Heart left ventricle (tissue), 16 donors: Measurements from ENCODE around the gene MARCHF10. TPM values are rescaled to one million over a fixed set of nuclear protein-coding genes. Genes with fewer than 3 reads are reported as not detected.

ENCODE experiments used
- ATAC-seq, 4 donors: fragments of 200-7000 bp; cut with Tn5 transposase; one replicate each; pipeline ENCODE4 v1.9.1; 2020 to 2022; ENCODE audit warnings: moderate library complexity in 4 of 4, mild to moderate bottlenecking in 3 of 4, moderate number of reproducible peaks in 1 of 4
- DNase-seq, 5 donors: peaks; one replicate each; pipeline ENCODE4 v3.0.0-alpha.2; 2020
- H3K27ac ChIP-seq, 12 donors: fragments of 200-600 bp; sonication (generic) in 4 of 12; one replicate each; pipeline versions ENCODE4 v1.5.0 to v1.8.0; 2016 to 2022; ENCODE audit warnings: mild to moderate bottlenecking in 2 of 12
- H3K27me3 ChIP-seq, 9 donors: fragments of 200-600 bp; sonication (generic) in 2 of 9; one replicate each; pipeline versions ENCODE4 v1.5.1 to v1.8.0; 2016 to 2022; ENCODE audit warnings: mild to moderate bottlenecking in 3 of 9
- H3K36me3 ChIP-seq, 9 donors: fragments of 200-600 bp; sonication (generic) in 2 of 9; one replicate each; pipeline versions ENCODE4 v1.5.0 to v1.8.0; 2018 to 2022; ENCODE audit warnings: mild to moderate bottlenecking in 2 of 9
- H3K4me1 ChIP-seq, 12 donors: fragments of 200-600 bp; sonication (generic) in 4 of 12; one replicate each; pipeline versions ENCODE4 v1.5.0 to v1.8.0; 2016 to 2022; ENCODE audit warnings: mild to moderate bottlenecking in 3 of 12
- H3K4me3 ChIP-seq, 12 donors: fragments of 200-600 bp; sonication (generic) in 4 of 12; one replicate each; pipeline versions ENCODE4 v1.5.0 to v1.8.0; 2017 to 2022; ENCODE audit warnings: mild to moderate bottlenecking in 9 of 12, moderate library complexity in 4 of 12
- H3K9me3 ChIP-seq, 12 donors: fragments of 200-600 bp; sonication (generic) in 4 of 12; one replicate each; pipeline versions ENCODE4 v1.5.0 to v1.8.0; 2016 to 2022; ENCODE audit warnings: mild to moderate bottlenecking in 1 of 12
- CTCF ChIP-seq, 12 donors: fragments of 200-600 bp; sonication (generic) in 4 of 12; IDR thresholded peaks; one replicate each; pipeline versions ENCODE4 v1.5.0 to v1.8.0; 2018 to 2022; ENCODE audit warnings: antibody characterized with exemption in 12 of 12, mild to moderate bottlenecking in 5 of 12
- POLR2A ChIP-seq, 2 donors: fragments of 450-650 bp; IDR thresholded peaks; one replicate each; pipeline ENCODE4 v1.6.1; 2017; ENCODE audit warnings: antibody characterized with exemption in 2 of 2, mild to moderate bottlenecking in 2 of 2, moderate library complexity in 2 of 2
- WGBS, 4 donors: extraction: QIAGEN DNeasy Blood & Tissue Kit in 2 of 4; methylation state at CpG; one replicate each; pipeline versions ENCODE4 v1.1.5 to v1.1.7; 2013 to 2018; 5-methylcytosine and 5-hydroxymethylcytosine counted together
- intact Hi-C, 10 donors: fragments of 100-400 bp; cut with DNase I; formaldehyde crosslinking; loops; one replicate each; pipeline versions ENCODE4 v1.11.1 to v1.14.2; 2022
- polyA plus RNA-seq, 2 donors: library from polyadenylated mRNA; stranded (reverse); fragments of 200-250 nt; gene quantifications; one replicate each; pipeline ENCODE4 v1.2.3, GENCODE V29; 2013
- total RNA-seq, 9 donors: library from RNA; depleted of rRNA in 2 of 9; stranded (reverse); fragments of >200 nt in 2 of 9; fragmentation: NEBNext Ultra II Directional in 3 of 9; extraction: Animal tissue kit (Norgen Biotek cat#: 25700) in 3 of 9; gene quantifications; one replicate each; pipeline versions ENCODE4 v1.1.0 to v1.2.4, GENCODE V29; 2016 to 2023
- donor health status: ischemic (EF 13 %, LVEDD 7.1; RV severe dilation, severe dysfunction).
- donor health status: healthy with polysubstance abuse.
- donor health status: DM: no; HTN: yes; CAD: no.
- donor health status: DM: no; HTN: no; CAD: no.
- donor health status: ischemic (EF 25% LVEDD 6.9; RV normal size, moderate dysfunction).
- donor health status: ischemic (EF 25% LVEDD 5.7; RV mildly dilated, moderate dysfunction).
- donor health status: healthy.
- donor health status: DM: yes; HTN: yes; CAD: no.
- donor health status: ischemic (EF 35%, LVEDD 5.7; RV mildly dilated, moderate dysfunction).
- donor health status: nonischemic (EF 11% LVEDD 7.7; RV severe dilation, severe dysfunction).
- donor health status: DM: yes; HTN: yes; CAD: no.
- donor health status: PGD.
- donor health status: ischemic (EF 29% LVEDD 5.4; RV normal size, mild dysfunction).
- donor health status: nonischemic (EF 23%, LVEDD 6.1; RV moderate dilation, normal function).

The MARCHF10 gene
- total and polyA plus RNA-seq, 11 donors: not detected

DNA sequence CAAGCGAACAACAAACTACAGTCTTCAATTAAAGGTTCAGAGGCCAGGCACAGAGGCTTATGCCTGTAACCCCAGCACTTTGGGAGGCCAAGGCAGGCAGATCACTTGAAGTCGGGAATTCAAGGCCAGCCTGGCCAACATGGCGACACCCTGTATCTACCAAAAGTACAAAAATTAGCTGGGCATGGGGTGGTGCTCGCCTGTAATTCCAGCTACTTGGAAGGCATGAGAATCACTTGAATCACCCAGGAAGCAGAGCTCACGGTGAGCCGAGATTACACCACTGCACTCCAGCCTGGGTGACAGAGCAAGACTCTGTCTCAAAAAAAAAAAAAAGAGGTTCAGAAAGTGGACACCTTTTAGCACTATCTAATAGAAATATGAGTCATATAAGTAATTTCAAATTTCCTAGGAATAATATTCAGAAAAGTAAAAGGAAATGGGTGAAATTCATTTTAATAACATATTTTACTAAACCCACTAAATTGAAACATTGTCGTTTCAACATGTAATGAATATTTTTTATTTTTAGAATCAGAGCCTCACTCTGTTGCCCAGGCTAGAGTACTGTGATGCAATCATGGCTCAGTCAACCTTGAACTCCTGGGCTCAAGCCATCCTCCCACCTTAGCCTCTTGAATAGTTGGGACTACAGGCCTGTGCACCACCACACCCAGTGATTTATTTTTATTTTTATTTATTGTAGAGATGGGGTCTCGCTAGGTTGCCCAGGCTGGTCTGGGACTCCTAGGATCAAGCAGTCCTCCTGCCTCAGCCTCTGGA, 15.2 kb upstream of the MARCHF10 start:
- intact Hi-C loops: no loop called here
- DNase-seq: no peak
- Histone ChIP-seq H3K27me3 (no peaks in the 10 kb centered on the region), H3K9me3 (no peaks in the 10 kb centered on the region), H3K36me3 (no peaks in the 10 kb centered on the region), H3K27ac (no peak overlapping the region), H3K4me1 (peaks cover 0 to 21% (median 10%) of the 10 kb centered on the region in 12 donors), H3K4me3 (no peak overlapping the region)
- no peak for ATAC-seq
- TF ChIP-seq CTCF (IDR thresholded peaks at IDR 0.05) (no peak), POLR2A (IDR thresholded peaks at IDR 0.05) (no peak)
- WGBS, 4 donors: 89 to 96% (median 94%) methylated on average over 8 of the region's 8 CpGs

DNA sequence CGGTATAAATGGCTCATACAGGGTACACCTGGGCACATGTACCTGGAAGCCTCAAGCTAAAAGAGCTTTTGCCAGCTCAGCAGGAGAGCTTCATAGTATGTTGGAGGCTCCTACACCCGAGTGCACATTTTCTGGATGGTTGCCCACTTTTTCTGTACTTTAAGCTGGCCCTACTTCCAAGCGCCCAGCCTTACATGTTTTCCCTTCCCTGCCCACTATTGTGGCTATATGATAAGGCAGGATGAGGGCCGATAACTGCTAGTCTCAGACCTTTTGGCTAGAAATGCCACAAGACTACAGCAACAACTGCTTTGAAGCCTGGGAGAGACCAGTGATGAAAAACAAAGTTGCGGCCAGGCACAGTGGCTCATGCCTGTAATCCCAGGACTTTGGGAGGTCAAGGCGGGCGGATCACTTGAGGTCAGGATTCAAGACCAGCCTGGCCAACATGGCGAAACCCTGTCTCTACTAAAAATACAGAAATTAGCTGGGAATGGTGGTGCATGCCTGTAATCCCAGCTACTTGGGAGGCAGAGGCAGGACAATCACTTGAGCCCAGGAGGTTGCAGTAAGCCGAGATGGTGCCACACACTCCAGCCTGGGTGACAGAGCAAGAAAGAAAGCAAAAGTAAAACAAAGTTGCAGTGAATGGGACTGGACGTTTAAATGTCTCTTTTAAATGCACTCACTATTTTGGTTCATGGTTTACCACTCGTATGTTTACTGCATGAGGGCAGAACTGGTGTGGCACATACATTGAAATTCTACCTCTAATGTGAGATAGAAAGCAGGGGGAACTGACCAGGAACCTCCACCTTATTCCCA, 14.2 kb upstream of the MARCHF10 start:
- no peak for DNase-seq
- H3K36me3 ChIP-seq: no peaks in the 10 kb centered on the region

DNA sequence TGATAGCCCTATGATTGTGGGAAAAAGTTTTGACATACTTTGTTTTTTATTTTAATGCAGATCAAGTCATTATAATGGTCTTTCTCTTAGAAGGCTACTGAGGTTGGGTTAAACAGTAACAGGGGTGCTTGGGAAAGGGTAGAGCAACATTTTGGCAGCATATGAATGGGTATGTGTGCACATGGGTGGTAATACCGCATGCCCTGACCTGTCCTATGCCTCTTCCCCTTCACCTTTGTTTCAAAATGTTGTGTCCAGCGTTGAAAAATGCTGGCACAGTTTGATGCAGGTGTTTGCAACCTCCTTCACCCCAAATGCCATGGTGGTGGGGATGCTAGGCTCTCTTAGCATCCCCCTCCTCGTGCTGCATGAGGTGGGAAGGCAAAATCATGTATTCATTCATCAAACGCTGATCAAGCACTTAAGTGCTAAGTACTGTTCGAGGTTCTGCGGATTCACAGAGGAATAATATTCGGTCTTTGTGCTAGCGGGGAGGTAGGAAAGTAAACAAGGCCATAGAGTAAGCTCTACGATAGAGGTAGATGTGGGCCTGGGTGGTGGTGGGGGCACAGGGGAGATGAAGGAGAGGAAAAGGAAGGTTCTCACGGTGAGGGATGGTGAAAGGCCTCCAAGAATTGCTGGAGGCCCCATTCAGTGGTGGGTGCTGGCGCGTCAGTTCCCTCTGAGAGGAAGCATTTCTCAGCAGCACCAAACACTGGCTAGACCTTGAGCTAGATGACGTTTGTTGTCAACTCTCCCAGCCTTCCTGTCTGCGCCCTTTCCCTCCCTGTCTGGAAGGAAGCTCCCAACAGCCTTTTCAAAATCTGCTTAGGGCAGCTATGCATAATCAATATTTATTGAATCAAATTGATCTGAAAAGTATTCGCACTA, 13.3 kb upstream of the MARCHF10 start:
- Histone ChIP-seq H3K36me3 (no peaks in the 10 kb centered on the region), H3K4me1 (peaks cover 0 to 14% (median 10%) of the 10 kb centered on the region in 12 donors), H3K27ac (no peak overlapping the region), H3K9me3 (no peaks in the 10 kb centered on the region), H3K4me3 (no peak overlapping the region), H3K27me3 (no peaks in the 10 kb centered on the region)
- WGBS, 4 donors: 83 to 89% (median 87%) methylated on average over 15 of the region's 15 CpGs
- ATAC-seq (no peak), DNase-seq (no peak)
- TF ChIP-seq POLR2A (IDR thresholded peaks at IDR 0.05) (no peak), CTCF (IDR thresholded peaks at IDR 0.05) (no peak)
- intact Hi-C loops: no loop called here

More for the DNA sequence above, 14.2 kb upstream of the MARCHF10 start:
- 78 to 81% (median 80%) methylated on average over 11 of the region's 11 CpGs for WGBS, 4 donors
- no peaks in the 10 kb centered on the region for H3K27me3 ChIP-seq
- no peak overlapping the region for H3K27ac ChIP-seq
- no peaks in the 10 kb centered on the region for H3K9me3 ChIP-seq
- ATAC-seq: peak in 1 of 4 donors; percentile 26
- H3K4me3 ChIP-seq: no peak overlapping the region
- TF ChIP-seq POLR2A (IDR thresholded peaks at IDR 0.05): no peak
- no peak for TF ChIP-seq CTCF (IDR thresholded peaks at IDR 0.05)
- peaks cover 0 to 14% (median 10%) of the 10 kb centered on the region in 12 donors for H3K4me1 ChIP-seq
- intact Hi-C loops: no loop called here
